Dendritic cell treated with granulocyte-macrophage colony-stimulating factor and Interleukin-4, amounts not matched to agents 40 ng/mL and 50 ng/mL, for 4 days (primary cell): ENCODE data around the gene CFAP298.

Experiments
- H3K27ac Mint-ChIP-seq: one replicate; pipeline ENCODE4 v1.8.0; 2022; ENCODE audit warnings: mild to moderate bottlenecking, mixed read lengths
- H3K27me3 Mint-ChIP-seq: one replicate; pipeline ENCODE4 v1.8.0; 2022; ENCODE audit warnings: mild to moderate bottlenecking, mixed read lengths
- H3K36me3 Mint-ChIP-seq: one replicate; pipeline ENCODE4 v1.8.0; 2022; ENCODE audit warnings: low read depth, mixed read lengths
- H3K4me1 Mint-ChIP-seq: one replicate; pipeline ENCODE4 v1.8.0; 2022; ENCODE audit warnings: low read depth, mixed read lengths
- H3K4me3 Mint-ChIP-seq: one replicate; pipeline ENCODE4 v1.8.0; 2022; ENCODE audit warnings: mild to moderate bottlenecking, moderate library complexity, mixed read lengths
- H3K9me3 Mint-ChIP-seq: one replicate; pipeline ENCODE4 v1.8.0; 2022; ENCODE audit warnings: mixed read lengths
- intact Hi-C: fragments of 100-400 bp; cut with micrococcal nuclease; formaldehyde crosslinking; loops from one replicate; pipeline ENCODE4 v1.15.0; 2022

The CFAP298 gene

GRCh38 chr21:32587120-32587519 lies 25.1 kb downstream of the CFAP298 start:
- H3K4me1 Mint-ChIP-seq = no peaks in the 10 kb centered on the region
- H3K27me3 Mint-ChIP-seq = no peaks in the 10 kb centered on the region
- no peaks in the 10 kb centered on the region for H3K9me3 Mint-ChIP-seq
- intact Hi-C loops = no loop called here
- no peak overlapping the region for H3K27ac Mint-ChIP-seq
- no peak overlapping the region for H3K4me3 Mint-ChIP-seq
- no peaks in the 10 kb centered on the region for H3K36me3 Mint-ChIP-seq

GRCh38 chr21:32585970-32586369 lies 26.2 kb downstream of the CFAP298 start:
- Mint-ChIP-seq H3K36me3 (no peaks in the 10 kb centered on the region), H3K27ac (no peak overlapping the region), H3K4me3 (no peak overlapping the region), H3K9me3 (no peaks in the 10 kb centered on the region), H3K27me3 (no peaks in the 10 kb centered on the region), H3K4me1 (no peaks in the 10 kb centered on the region)
- intact Hi-C loops = no loop called here

GRCh38 chr21:32585042-32585710 lies 27.0 kb downstream of the CFAP298 start, which contains the start of gene TCP10L:
Gene TCP10L (minus strand): TSS chr21:32585523. CDS start chr21:32584304, 1,219 bp downstream.
- Mint-ChIP-seq H3K9me3 (no peaks in the 10 kb centered on the region), H3K36me3 (no peaks in the 10 kb centered on the region), H3K27ac (no peak within 1 kb of the TSS), H3K4me3 (no peak within 1 kb of the TSS), H3K4me1 (no peaks in the 10 kb centered on the region), H3K27me3 (no peaks in the 10 kb centered on the region)
- intact Hi-C loops = no loop called here

- no peaks in the 10 kb centered on the region for H3K9me3 Mint-ChIP-seq
- H3K27ac Mint-ChIP-seq = no peak overlapping the region
- no peaks in the 10 kb centered on the region for H3K36me3 Mint-ChIP-seq
- H3K4me3 Mint-ChIP-seq = no peak overlapping the region
- intact Hi-C loops = no loop called here
- H3K4me1 Mint-ChIP-seq = no peaks in the 10 kb centered on the region
- H3K27me3 Mint-ChIP-seq = no peaks in the 10 kb centered on the region
These were observed 27.7 kb downstream of the CFAP298 start for GRCh38 chr21:32584472-32584871.

- Mint-ChIP-seq H3K4me1 (no peaks in the 10 kb centered on the region), H3K27me3 (no peaks in the 10 kb centered on the region), H3K27ac (no peak overlapping the region), H3K9me3 (no peaks in the 10 kb centered on the region), H3K36me3 (no peaks in the 10 kb centered on the region), H3K4me3 (no peak overlapping the region)
- intact Hi-C loops = no loop called here
These were observed 30.4 kb downstream of the CFAP298 start for GRCh38 chr21:32581732-32582131.

GRCh38 chr21:32580949-32581348 lies 31.2 kb downstream of the CFAP298 start:
- Mint-ChIP-seq H3K4me1 (no peaks in the 10 kb centered on the region), H3K36me3 (no peaks in the 10 kb centered on the region), H3K27ac (no peak overlapping the region), H3K27me3 (no peaks in the 10 kb centered on the region), H3K9me3 (no peaks in the 10 kb centered on the region), H3K4me3 (no peak overlapping the region)
- intact Hi-C loops = no loop called here

- no peaks in the 10 kb centered on the region for H3K4me1 Mint-ChIP-seq
- H3K27ac Mint-ChIP-seq = no peak overlapping the region
- H3K27me3 Mint-ChIP-seq = no peaks in the 10 kb centered on the region
- no peaks in the 10 kb centered on the region for H3K36me3 Mint-ChIP-seq
- no peak overlapping the region for H3K4me3 Mint-ChIP-seq
- no peaks in the 10 kb centered on the region for H3K9me3 Mint-ChIP-seq
- intact Hi-C loops = no loop called here
These were observed 34.0 kb downstream of the CFAP298 start for GRCh38 chr21:32578107-32578691.

- Mint-ChIP-seq H3K9me3 (no peaks in the 10 kb centered on the region), H3K4me1 (no peaks in the 10 kb centered on the region), H3K36me3 (no peaks in the 10 kb centered on the region), H3K27ac (no peak overlapping the region), H3K27me3 (no peaks in the 10 kb centered on the region), H3K4me3 (no peak overlapping the region)
- intact Hi-C loops = no loop called here
These were observed 36.2 kb downstream of the CFAP298 start for GRCh38 chr21:32576011-32576410.

- intact Hi-C loops = no loop called here
- Mint-ChIP-seq H3K27ac (no peak overlapping the region), H3K4me3 (no peak overlapping the region), H3K27me3 (no peaks in the 10 kb centered on the region), H3K9me3 (no peaks in the 10 kb centered on the region), H3K4me1 (no peaks in the 10 kb centered on the region), H3K36me3 (no peaks in the 10 kb centered on the region)
These were observed 36.9 kb downstream of the CFAP298 start for GRCh38 chr21:32574946-32575925.

GRCh38 chr21:32572574-32573420 lies 39.4 kb downstream of the CFAP298 start:
- H3K36me3 Mint-ChIP-seq = no peaks in the 10 kb centered on the region
- no peaks in the 10 kb centered on the region for H3K27me3 Mint-ChIP-seq

GRCh38 chr21:32570456-32570855 lies 41.7 kb downstream of the CFAP298 start:
- intact Hi-C loops = no loop called here

More at GRCh38 chr21:32572574-32573420, 39.4 kb downstream of the CFAP298 start:
- no peak overlapping the region for H3K27ac Mint-ChIP-seq
- H3K4me3 Mint-ChIP-seq = no peak overlapping the region
- no peaks in the 10 kb centered on the region for H3K9me3 Mint-ChIP-seq
- intact Hi-C loops = no loop called here
- peaks cover 11% of the 10 kb centered on the region for H3K4me1 Mint-ChIP-seq

GRCh38 chr21:32569261-32570230 lies 42.6 kb downstream of the CFAP298 start:
- Mint-ChIP-seq H3K4me3 (peak overlapping the region; percentile 78), H3K27me3 (peaks cover 3% of the 10 kb centered on the region), H3K36me3 (no peaks in the 10 kb centered on the region), H3K4me1 (peaks cover 11% of the 10 kb centered on the region), H3K9me3 (peaks cover 9% of the 10 kb centered on the region), H3K27ac (peak overlapping the region; percentile 71)
- intact Hi-C loops = loop anchor here (5.0 kb wide), 1 partner anchor 157 kb away; the partner anchor contains the start of gene EVA1C

More at GRCh38 chr21:32570456-32570855, 41.7 kb downstream of the CFAP298 start:
- H3K4me1 Mint-ChIP-seq = peaks cover 11% of the 10 kb centered on the region
- no peak overlapping the region for H3K27ac Mint-ChIP-seq
- no peak overlapping the region for H3K4me3 Mint-ChIP-seq
- peaks cover 1% of the 10 kb centered on the region for H3K27me3 Mint-ChIP-seq
- H3K9me3 Mint-ChIP-seq = no peaks in the 10 kb centered on the region
- no peaks in the 10 kb centered on the region for H3K36me3 Mint-ChIP-seq
